NB4 (cell line): ENCODE data around the gene PPP4C.
A peak's percentile ranks its signal among the peaks of the same experiment; 100 is the strongest.

Source experiments
- DNase-seq: peaks from one replicate; pipeline ENCODE4 v3.0.0; 2010; ENCODE audit warnings: low read depth
- H3K4me3 ChIP-seq: one replicate; pipeline ENCODE4 v1.5.1; 2011; ENCODE audit warnings: mild to moderate bottlenecking, low read depth, low read length, moderate library complexity
- MYC ChIP-seq: IDR thresholded peaks from 2 replicates; pipeline ENCODE4 v1.6.1; 2011; ENCODE audit warnings: low read depth, low read length
- POLR2A ChIP-seq: IDR thresholded peaks from 2 replicates; pipeline ENCODE4 v1.6.1; 2011; ENCODE audit warnings: mild to moderate bottlenecking; ENCODE audit not compliant: insufficient read length; ENCODE audit errors: extremely low read depth
- TF ChIP-seq, protein P1 (sequence below): IDR thresholded peaks from one replicate; pipeline ENCODE4 v1.5.1; 2012; ENCODE audit warnings: low read depth, low read length
- TF ChIP-seq, protein P2 (sequence below): IDR thresholded peaks from 2 replicates; pipeline ENCODE4 v1.6.1; 2011; ENCODE audit warnings: low read depth, low read length

PPP4C gene

DNA sequence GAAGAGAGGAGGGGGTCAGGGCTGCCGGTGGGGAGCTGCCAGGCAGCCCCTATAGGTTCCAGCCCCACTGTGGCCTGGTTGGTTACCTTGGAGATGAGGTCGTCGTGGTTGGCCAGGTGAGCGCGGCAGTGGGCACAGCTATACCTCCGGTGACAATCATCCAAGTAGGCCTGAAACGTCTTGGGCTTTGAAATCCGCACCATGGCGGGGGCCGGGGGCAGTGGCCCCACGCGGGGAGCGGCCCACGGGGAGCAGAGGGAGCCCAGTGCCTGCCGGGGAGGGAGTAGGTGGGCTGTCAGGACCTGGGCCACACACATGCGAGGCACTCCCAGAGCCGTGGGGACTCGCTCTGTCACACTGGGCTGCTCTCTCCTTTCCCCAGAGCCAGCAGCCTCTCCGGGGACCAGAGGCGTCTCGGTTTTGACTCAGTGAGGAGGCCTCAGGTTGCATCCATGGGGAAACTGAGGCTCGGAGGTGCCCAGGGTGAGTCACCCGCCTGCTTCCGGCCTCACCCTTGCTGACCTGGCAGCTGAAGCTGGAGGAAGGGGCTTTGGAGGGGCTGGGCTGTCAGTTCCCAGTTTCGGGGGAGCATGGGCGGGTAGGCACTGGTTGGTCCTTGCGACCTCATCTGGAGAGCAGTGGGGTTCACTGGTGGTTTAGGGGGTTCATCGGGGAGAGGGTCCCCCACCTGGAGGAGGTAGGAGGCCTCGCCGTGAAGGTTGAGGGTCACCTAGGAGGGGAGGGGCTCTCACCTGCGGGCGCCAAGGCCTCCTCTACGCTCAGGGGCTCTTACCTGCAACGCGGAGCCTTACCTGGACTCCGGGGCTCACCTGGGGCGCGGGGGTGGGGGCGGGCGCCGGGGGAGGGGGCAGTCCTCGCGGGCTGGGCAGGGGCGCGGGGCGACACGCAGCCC lies 19.6 kb downstream of the PPP4C start:
- TF ChIP-seq, protein P1, sequence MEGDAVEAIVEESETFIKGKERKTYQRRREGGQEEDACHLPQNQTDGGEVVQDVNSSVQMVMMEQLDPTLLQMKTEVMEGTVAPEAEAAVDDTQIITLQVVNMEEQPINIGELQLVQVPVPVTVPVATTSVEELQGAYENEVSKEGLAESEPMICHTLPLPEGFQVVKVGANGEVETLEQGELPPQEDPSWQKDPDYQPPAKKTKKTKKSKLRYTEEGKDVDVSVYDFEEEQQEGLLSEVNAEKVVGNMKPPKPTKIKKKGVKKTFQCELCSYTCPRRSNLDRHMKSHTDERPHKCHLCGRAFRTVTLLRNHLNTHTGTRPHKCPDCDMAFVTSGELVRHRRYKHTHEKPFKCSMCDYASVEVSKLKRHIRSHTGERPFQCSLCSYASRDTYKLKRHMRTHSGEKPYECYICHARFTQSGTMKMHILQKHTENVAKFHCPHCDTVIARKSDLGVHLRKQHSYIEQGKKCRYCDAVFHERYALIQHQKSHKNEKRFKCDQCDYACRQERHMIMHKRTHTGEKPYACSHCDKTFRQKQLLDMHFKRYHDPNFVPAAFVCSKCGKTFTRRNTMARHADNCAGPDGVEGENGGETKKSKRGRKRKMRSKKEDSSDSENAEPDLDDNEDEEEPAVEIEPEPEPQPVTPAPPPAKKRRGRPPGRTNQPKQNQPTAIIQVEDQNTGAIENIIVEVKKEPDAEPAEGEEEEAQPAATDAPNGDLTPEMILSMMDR: no peak
- TF ChIP-seq MYC: no peak
- no peak for TF ChIP-seq POLR2A
- TF ChIP-seq, protein P2, sequence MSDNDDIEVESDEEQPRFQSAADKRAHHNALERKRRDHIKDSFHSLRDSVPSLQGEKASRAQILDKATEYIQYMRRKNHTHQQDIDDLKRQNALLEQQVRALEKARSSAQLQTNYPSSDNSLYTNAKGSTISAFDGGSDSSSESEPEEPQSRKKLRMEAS: no peak
- H3K4me3 ChIP-seq: no peak overlapping the region
- DNase-seq: no peak

DNA sequence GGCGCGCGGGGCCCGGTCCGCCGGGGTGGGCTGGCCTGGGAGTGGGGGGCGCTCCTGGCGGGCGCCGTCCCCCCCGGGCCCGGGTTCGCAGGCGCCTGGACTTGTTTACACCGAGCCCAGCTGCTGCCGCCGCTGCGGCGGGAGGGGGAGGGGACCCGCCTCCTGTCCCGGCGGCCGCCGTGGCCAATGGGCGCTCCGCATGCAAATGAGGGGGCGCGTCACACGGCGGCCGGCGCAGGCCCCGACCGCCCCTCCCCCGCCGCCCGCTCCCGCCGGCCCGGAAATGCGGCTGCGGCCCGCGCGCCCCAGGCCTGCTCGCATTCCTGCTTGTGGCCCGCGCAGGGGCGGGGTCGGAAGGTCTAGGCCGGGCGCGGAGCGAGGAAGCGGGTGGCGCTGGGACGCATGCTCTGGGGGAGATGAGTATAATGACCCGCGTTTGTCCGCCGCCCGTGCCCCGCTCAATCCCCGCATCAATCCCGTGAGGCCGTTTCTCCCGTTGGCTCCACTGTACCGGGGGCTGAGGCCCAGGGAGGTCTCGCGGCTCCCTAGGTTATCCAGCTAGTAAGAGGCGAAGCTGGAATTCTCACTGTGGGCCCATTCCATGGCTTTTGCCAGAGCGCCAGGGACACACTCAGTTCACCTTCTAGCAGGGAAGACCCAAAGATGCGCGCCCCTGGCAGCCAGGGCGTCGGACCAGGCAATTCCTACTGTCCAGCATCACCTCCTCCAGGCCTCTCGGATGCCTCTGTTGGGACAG lies 20.5 kb downstream of the PPP4C start, which contains the start of gene YPEL3:
Gene YPEL3, minus strand, starts transcription at position 109 of the 757 bp plus-strand sequence. CDS start 731 bp downstream, outside the sequence.
- peak; percentile 76 for DNase-seq
- H3K4me3 ChIP-seq: no peak within 1 kb of the TSS
- TF ChIP-seq, protein P1: no peak
- TF ChIP-seq, protein P2: no peak
- TF ChIP-seq MYC: no peak

DNA sequence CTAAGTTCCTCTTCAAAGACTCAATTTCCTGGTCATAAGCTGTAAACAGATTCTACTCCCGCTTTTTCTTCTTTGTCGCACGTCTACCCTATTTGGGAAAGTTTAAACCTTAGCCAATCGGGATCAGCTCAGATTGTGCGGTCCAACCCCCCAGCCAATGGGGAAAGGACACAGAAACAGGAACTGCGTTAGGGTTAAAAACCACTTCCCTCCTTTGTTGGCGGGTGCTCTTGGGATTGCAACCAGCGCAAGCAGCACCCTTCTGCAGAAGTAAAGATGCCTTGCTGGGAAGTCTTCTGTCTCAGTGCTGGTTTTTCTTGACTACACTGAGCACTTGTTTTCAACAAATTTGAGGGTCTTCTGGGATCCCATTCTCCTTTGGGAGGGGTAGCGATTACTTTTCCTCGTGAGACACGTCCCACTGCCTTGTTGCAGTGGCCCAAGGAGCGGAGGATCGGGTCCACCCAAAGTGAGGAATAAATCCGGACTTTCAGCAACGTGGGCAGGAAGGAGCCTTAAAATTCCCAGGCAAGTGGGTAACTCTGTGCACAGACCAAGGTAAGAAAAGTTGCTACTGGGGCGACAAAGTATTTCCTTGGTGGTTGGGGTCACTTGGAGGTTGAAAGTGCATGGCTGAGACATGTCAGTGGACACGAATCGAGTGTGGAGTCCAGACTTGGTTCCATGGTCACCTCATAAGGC lies 21.2 kb downstream of the PPP4C start:
- no peak overlapping the region for H3K4me3 ChIP-seq
- TF ChIP-seq POLR2A (peak; percentile 83), MYC (peak; percentile 34)
- TF ChIP-seq, protein P2: peak; percentile 56; the same call in 1 of the 2 replicates
- TF ChIP-seq, protein P1: no peak
- DNase-seq: peak; percentile 46

DNA sequence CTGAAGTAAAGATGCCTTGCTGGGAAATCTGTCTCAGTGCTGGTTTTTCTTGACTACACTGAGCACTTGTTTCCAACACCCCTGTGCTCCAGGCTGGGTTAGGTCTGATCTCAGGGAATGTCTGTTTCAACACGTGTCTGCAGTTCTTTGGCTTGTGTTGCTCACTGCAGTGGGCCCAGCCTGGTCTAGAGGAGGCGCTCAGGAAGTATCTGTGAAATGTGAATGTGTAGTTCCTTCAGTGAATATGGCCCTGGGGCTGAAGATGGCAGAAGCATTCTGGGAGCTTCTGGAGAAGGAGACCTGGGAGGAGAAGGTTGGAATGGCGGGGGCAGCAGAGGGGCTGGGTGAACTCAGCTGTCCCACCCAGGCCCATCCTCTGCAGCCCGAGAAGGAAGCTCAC lies 28.3 kb downstream of the PPP4C start:
- no peak overlapping the region for H3K4me3 ChIP-seq
- TF ChIP-seq, protein P2: no peak
- no peak for TF ChIP-seq MYC
- TF ChIP-seq, protein P1: no peak
- no peak for TF ChIP-seq POLR2A
- no peak for DNase-seq

DNA sequence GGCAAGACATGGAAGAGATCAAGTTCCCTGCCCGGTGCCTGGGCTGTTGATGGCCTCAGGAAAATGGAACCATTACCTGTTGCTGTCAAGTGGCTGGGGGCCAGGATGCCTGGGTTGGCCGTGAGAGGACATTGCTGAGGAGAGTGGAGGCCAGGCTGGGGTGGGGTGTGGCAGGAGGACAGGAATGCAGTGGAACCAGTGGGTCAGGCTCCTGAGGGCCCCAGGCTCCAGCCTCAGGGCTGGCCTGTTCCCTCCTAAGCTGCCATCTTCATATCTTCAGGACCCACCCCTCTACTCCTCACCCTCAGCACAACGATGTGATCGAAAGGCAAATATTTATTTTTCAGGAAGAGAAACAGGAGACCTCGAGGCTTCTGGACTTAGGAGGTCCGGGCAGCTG lies 28.7 kb downstream of the PPP4C start:
- no peak for DNase-seq
- H3K4me3 ChIP-seq: no peak overlapping the region
- TF ChIP-seq, protein P2: no peak
- TF ChIP-seq MYC (no peak), POLR2A (no peak)
- TF ChIP-seq, protein P1: no peak
